ENCODE results near the gene TSBP1. TPM values are rescaled to one million over a fixed set of nuclear protein-coding genes. Genes with fewer than 3 reads are reported as not detected.
A peak's percentile ranks its signal among the peaks of the same experiment; 100 is the strongest.

TSBP1 gene
- total and polyA plus RNA-seq, 9 of the 15 experiments (the other 6 are each of a cell fraction or from before 2014, with no cell fraction given) = not detected

DNA sequence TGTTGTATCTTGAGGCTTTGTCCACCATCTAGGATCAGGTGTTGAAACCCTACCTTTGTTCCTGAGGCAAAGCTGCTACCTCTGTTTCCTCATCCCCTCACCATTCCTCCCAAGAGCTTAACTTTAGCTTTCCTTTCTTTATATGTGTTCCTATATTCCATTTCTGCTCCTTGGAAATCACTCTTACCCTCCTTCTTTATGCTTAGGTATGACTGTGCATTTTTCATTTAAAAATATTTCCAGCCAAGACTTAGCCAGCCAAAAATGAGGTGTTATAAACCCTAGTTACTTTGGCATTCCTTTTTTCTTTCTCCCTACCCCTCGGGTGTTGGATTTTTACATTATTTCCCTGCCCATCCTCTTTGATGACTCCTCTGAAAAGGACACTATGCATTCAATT lies 57.7 kb downstream of the TSBP1 start (continued):
- TF ChIP-seq, protein P1, sequence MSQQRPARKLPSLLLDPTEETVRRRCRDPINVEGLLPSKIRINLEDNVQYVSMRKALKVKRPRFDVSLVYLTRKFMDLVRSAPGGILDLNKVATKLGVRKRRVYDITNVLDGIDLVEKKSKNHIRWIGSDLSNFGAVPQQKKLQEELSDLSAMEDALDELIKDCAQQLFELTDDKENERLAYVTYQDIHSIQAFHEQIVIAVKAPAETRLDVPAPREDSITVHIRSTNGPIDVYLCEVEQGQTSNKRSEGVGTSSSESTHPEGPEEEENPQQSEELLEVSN (IDR thresholded peaks at IDR 0.05; ENCODE audit: borderline replicate concordance in 1 of 2, extremely low read depth in 1 of 2, insufficient read depth in 1 of 2, insufficient read length in 1 of 2, low read depth in 1 of 2, low read length in 1 of 2, poor library complexity in 1 of 2, severe bottlenecking in 1 of 2) = no peak
- no peak for TF ChIP-seq E2F3 (CRISPR knock-in tag; IDR thresholded peaks at IDR 0.05)
- no peak for TF ChIP-seq SRSF9 (IDR thresholded peaks at IDR 0.05; ENCODE audit: borderline replicate concordance, low read depth, low read length)
- peak; percentile 84 for TF ChIP-seq MAFG (tag; conservative IDR thresholded peaks at IDR 0.05)
- TF ChIP-seq SAFB2 (IDR thresholded peaks at IDR 0.05; ENCODE audit: borderline replicate concordance, low read depth, low read length, severe bottlenecking) = no peak
- TF ChIP-seq, protein P2, sequence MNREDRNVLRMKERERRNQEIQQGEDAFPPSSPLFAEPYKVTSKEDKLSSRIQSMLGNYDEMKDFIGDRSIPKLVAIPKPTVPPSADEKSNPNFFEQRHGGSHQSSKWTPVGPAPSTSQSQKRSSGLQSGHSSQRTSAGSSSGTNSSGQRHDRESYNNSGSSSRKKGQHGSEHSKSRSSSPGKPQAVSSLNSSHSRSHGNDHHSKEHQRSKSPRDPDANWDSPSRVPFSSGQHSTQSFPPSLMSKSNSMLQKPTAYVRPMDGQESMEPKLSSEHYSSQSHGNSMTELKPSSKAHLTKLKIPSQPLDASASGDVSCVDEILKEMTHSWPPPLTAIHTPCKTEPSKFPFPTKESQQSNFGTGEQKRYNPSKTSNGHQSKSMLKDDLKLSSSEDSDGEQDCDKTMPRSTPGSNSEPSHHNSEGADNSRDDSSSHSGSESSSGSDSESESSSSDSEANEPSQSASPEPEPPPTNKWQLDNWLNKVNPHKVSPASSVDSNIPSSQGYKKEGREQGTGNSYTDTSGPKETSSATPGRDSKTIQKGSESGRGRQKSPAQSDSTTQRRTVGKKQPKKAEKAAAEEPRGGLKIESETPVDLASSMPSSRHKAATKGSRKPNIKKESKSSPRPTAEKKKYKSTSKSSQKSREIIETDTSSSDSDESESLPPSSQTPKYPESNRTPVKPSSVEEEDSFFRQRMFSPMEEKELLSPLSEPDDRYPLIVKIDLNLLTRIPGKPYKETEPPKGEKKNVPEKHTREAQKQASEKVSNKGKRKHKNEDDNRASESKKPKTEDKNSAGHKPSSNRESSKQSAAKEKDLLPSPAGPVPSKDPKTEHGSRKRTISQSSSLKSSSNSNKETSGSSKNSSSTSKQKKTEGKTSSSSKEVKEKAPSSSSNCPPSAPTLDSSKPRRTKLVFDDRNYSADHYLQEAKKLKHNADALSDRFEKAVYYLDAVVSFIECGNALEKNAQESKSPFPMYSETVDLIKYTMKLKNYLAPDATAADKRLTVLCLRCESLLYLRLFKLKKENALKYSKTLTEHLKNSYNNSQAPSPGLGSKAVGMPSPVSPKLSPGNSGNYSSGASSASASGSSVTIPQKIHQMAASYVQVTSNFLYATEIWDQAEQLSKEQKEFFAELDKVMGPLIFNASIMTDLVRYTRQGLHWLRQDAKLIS (CRISPR knock-in tag; IDR thresholded peaks at IDR 0.05) = no peak
- 0 out of 2 replicates have a peak, but pooled peaks have one; percentile 7 for TF ChIP-seq C11orf30 (IDR thresholded peaks at IDR 0.05; ENCODE audit: low read depth)
- TF ChIP-seq, protein P3, sequence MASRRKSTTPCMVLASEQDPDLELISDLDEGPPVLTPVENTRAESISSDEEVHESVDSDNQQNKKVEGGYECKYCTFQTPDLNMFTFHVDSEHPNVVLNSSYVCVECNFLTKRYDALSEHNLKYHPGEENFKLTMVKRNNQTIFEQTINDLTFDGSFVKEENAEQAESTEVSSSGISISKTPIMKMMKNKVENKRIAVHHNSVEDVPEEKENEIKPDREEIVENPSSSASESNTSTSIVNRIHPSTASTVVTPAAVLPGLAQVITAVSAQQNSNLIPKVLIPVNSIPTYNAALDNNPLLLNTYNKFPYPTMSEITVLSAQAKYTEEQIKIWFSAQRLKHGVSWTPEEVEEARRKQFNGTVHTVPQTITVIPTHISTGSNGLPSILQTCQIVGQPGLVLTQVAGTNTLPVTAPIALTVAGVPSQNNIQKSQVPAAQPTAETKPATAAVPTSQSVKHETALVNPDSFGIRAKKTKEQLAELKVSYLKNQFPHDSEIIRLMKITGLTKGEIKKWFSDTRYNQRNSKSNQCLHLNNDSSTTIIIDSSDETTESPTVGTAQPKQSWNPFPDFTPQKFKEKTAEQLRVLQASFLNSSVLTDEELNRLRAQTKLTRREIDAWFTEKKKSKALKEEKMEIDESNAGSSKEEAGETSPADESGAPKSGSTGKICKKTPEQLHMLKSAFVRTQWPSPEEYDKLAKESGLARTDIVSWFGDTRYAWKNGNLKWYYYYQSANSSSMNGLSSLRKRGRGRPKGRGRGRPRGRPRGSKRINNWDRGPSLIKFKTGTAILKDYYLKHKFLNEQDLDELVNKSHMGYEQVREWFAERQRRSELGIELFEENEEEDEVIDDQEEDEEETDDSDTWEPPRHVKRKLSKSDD (conservative IDR thresholded peaks at IDR 0.05; ENCODE audit: low read length) = no peak
- no peak for TF ChIP-seq TCF7 (IDR thresholded peaks at IDR 0.05; ENCODE audit: borderline replicate concordance)

All from K562 (cell line).